Measurements from ENCODE around the gene RBM4B.

RBM4B gene

GRCh38 chr11:66639066-66639813, 38.4 kb downstream of the RBM4B start:
- no peak for DNase-seq (ENCODE audit: low read depth)
- peak overlapping the region; percentile 97 for H3K4me3 ChIP-seq (ENCODE audit: low read length)
- TF ChIP-seq CTCF (conservative IDR thresholded peaks at IDR 0.05; ENCODE audit: low read depth, low read length), result peak; percentile 7

GRCh38 chr11:66638177-66639065, 39.3 kb downstream of the RBM4B start, which contains the start of gene RBM4:
RBM4 (plus strand) TSS chr11:66638703; CDS start chr11:66639712, 1,009 bp downstream.
- TF ChIP-seq CTCF (conservative IDR thresholded peaks at IDR 0.05; ENCODE audit: low read depth, low read length), result peak; percentile 22
- peak; percentile 100 for DNase-seq (ENCODE audit: low read depth)

GRCh38 chr11:66637557-66638176, 40.0 kb downstream of the RBM4B start:
- TF ChIP-seq CTCF (conservative IDR thresholded peaks at IDR 0.05; ENCODE audit: low read depth, low read length), result no peak
- H3K4me3 ChIP-seq (ENCODE audit: low read length), result peak overlapping the region; percentile 46
- DNase-seq (ENCODE audit: low read depth), result no peak

More at GRCh38 chr11:66638177-66639065, 39.3 kb downstream of the RBM4B start, which contains the start of gene RBM4:
- H3K4me3 ChIP-seq (ENCODE audit: low read length), result peak within 1 kb of the TSS; percentile 97

- no peak overlapping the region for H3K4me3 ChIP-seq (ENCODE audit: low read length)
- DNase-seq (ENCODE audit: low read depth), result no peak
- TF ChIP-seq CTCF (conservative IDR thresholded peaks at IDR 0.05; ENCODE audit: low read depth, low read length), result no peak
These were observed 41.3 kb downstream of the RBM4B start for GRCh38 chr11:66636411-66636810.

GRCh38 chr11:66632952-66633351, 44.7 kb downstream of the RBM4B start:
- TF ChIP-seq CTCF (conservative IDR thresholded peaks at IDR 0.05; ENCODE audit: low read depth, low read length), result no peak
- no peak for DNase-seq (ENCODE audit: low read depth)
- H3K4me3 ChIP-seq (ENCODE audit: low read length), result no peak overlapping the region

GRCh38 chr11:66631883-66632282, 45.8 kb downstream of the RBM4B start:
- no peak overlapping the region for H3K4me3 ChIP-seq (ENCODE audit: low read length)
- no peak for DNase-seq (ENCODE audit: low read depth)
- TF ChIP-seq CTCF (conservative IDR thresholded peaks at IDR 0.05; ENCODE audit: low read depth, low read length), result no peak

Data from retinal pigment epithelial cell (primary cell).